NCI-H2081 treated with DMSO at 0.1 percent for 48 hours (cell line): ENCODE data around the gene IL1RAPL2.
"Not testable (repeated sequence)": the region's sequence is repeated elsewhere in the genome, so short reads cannot be mapped to it uniquely, and the experiment has no call there.

ENCODE experiments used
- DNase-seq: peaks from one replicate; lab custom pipeline; 2025; lab: John Stamatoyannopoulos, UW

The IL1RAPL2 gene

DNA sequence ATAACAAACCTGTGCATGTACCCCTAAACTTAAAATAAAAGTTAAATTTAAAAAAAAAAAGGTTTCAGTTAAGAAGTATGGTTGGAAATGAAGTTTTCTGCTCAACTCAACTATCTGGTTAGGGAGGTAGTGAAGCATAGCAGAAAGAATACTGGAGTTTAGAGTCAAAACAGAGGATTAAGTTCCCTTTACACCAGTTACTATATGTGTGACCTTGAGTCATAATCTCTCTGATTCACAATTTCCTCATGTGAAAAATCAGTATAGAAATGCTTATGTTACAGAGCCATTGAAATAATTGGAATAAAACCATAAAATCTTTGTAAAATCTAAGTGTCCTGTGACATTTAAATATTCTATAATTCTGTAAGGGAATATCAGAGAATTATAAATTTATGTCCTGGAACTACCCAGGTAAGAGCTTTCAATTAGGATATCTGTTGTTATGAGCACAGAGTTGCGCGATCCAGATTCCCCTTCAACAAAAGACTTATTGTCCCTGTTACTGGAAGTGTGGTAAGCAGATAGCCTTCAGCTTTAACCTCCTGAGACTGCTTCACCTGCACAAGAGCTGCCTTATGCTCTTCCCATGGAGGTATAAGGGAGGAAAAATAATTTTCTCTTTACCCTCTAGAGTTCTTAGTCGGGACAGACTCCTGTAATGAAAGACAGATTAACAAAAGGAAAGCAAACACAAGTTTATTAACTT is 1052.5 kb downstream of the IL1RAPL2 start:
- DNase-seq, result no peak

DNA sequence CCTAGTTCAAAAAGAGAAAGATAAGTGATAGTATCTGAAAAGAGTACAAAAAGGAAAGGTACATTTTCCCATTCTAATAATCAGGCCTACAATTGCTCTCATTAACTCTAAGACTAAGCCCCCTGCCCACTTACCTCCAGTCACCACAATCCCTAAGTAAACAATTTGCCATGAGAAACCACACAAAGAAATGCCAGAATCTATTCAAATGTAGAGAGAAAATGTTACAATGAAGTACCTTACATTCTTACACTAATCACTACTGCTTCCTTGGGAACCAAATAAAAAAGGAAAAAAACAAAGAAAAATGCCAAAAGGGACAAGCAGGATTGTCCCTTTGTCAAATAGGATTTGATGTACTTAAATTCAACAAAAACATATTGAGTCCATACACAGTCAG is 1068.2 kb downstream of the IL1RAPL2 start:
- DNase-seq, result no peak

DNA sequence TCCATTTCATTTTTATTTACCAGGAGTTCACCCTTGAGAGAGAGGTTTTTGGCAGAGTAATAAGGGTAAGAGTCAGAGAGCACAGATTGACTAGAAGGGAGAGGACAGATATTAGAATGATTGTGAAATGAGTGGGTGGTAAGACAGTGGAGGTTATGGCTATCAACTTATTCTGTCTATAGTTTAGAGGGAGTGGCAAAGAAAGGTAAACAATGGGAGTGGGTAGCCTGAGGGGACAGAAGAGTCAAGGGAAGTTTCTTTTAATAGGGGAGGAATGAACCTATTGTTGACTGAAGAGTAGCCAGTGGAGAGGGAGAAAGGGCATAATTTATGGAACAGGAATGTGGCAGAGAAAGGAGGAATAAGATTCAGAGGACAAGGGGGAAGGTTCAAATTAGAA is 1069.8 kb downstream of the IL1RAPL2 start:
- no peak for DNase-seq

DNA sequence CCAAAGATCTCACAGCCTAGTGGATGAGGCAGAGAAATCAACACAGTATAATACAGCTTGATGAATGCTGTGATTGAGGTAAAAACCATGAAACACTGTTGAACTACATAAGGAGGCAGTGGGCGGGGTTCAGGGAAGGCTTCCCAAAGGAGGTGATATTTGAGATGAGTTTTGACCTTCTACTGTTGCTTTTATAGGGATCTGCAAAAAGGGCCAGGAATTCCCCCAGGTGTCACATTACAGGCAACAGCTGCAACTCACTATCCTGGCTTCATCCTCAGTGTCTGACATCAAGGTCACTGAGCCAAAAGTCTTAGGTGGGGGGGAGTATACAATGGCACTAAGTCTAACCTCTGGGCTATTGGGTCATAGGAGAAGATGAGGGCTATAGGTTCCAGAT is 1070.7 kb downstream of the IL1RAPL2 start:
- no peak for DNase-seq

DNA sequence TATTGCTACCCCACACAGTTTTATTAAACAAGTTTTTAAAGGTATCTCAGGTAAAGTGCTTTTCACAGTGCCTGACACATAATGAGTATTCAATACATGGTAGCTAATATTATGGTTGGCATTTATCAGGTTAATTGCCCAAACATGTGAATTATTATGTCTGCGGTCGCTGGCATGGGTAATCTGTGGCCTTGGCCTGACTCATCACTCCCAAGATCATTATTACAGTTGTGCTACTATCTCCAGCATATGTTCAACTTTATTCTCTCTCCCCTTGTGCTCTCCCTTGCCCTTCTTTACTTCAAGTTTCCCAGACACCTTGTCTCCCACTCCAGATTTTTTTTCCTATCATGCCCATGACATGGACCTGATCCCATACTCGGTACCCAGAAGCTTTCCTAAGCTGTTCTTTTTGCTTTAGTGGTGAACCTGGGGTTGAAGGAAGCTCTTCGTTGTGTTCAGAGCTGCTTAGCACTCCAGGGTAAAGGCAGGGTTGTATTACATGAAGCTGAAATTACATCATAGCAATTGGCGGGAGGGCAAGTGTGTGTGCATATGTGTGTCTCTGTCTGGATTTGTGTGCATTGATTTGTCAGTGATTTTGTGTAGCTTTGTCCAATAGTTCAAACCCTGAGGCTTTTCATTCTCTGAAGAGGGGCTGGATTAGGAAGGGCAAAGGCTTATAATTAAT is 1079.8 kb downstream of the IL1RAPL2 start:
- no peak for DNase-seq

DNA sequence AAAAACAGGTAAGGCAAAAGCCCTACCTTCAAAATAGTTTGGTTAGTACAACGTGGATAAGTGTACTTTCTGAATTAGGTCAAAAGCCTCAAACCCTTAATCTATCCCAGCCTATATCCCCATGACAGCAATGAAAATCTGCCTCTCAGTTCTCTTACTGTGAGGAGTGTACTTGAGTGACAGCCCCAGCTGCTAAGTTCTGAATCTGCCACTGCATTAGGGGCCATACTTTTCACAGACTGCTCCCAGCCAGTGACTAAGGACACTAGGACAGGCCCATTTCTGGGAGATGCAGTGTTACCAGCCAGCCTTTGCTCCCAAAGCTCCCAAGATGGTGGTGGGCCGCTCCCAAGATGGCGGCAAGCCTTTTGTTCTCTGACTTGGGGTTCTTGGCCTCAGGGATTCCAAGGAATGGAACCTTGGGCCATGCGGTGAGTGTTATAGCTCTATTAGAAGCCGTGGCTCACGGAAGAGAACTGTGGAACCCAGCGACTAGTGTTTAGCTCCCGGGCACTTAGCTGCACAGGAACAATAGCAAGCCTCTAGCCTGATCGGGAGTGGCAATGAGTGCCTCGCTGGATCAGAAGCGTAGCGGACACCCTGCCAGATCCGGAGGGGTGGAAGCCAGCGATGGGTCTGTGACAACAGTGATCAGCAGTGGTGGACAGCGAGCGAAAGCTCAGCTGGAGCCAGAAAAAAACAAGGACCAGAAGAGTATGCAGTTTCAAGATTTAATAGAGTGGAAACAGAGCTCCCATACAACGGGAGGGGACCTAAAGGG is 1080.8 kb downstream of the IL1RAPL2 start:
- no peak for DNase-seq

DNA sequence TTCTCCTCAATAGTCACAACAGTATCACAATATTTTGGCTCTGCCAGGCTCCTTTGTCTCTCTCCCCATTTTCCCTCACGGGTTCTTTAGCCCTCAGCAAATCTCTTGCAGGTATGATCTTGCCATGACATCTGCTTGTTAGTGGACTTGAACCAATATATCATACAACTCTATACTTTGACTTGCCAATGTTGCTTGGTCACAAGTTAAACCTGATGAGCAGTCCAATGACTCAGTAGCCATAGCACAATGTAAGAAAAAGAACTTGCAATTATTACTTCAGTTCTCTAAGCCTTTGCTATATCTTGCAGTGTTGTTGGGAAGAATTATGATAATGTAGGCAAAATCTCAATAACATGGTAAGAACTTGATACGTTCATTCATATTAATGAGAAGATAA is 1081.8 kb downstream of the IL1RAPL2 start:
- DNase-seq, result no peak

DNA sequence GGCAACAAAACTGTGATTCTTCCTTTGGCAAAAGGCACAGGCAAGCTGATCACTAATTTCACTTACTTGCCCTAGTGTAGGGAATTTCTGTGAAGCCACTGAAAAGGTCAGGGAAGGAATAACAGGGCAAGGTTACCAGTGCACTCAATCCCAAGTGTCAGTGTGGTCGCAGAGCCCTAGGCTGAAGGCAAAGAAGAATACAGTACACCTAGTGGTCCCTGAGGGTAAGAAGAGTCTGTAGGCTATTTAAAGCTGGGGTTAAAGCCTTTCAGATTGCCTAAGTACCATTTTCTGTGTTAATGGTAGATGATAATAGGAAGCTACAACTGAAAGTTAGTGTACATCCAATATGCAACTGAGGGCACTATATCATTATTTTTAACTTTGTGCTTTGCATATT is 1082.7 kb downstream of the IL1RAPL2 start:
- no peak for DNase-seq

DNA sequence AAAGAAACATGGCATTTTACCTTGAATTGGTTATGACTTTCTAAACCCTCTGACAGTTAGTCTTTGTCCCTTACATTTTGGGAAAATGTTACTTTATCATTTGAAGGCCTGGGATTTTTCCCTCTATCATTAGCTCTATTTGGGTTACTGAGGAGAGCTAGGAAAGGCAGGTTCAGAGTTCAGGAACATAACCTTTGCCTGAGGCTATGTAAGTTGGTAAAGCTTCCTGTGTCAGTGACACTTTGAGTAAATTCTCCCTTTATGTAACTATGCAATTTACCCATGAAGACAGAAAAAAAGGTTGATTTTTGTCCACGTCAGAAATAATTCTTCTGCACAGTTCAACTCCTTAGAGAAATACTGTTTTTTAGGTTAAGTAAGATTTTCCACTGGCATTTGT is 1084.6 kb downstream of the IL1RAPL2 start:
- DNase-seq, result no peak

DNA sequence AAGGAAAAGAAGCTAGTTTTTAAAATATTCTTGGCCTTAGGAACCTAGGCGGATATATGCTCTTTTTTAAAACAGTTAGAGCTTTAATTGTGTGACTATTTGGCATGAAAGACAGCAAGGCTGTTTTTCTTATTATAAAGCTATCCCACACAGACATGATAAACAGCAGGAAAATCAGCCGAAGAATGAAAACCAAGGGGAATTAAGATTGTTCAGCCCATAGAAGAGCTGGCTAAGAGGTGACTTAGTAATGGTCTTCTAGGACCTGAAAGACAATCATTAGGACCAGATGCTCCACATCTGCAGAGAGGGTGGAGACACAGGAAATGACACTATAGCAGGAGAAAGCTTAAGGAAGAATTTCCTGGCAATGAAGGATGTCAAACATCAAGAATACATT is 1085.0 kb downstream of the IL1RAPL2 start:
- DNase-seq, result no peak

DNA sequence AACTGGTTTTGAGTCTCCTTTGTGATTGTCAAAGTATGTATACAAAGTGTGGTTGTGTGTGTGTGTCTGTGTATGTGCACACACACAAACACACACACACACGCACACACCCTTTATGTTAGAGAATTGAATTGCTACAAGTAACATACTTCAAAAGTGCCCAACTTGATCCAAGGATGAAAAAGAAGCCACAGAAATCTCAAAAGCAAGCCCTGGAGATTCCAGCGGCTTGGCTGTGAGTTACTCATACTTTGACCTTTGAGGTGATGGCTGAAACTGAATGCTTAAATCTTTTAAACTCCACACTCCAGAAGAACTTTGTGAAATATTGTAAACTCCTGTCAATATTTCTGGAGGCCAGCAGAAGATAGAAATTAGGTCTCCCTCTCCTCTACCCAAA is 1087.9 kb downstream of the IL1RAPL2 start:
- DNase-seq, result no peak

DNA sequence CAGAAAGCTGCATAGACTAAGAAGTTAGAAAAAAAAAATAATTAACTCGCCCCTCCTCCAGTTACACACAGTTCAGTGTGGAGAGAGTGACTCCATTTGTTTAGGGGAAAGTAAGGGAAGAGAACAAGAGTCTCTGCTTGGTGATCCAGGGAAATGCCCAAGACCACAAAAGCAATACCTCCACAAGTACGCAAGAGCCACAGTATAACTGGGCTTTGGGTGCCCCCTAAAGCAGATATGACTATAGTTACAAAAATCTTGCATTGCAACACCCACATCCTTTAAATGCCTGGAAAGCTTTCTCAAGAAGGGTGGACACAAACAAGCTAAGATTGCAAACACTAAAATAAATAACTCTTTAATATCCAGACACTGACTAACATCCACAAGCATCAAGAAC is 1092.1 kb downstream of the IL1RAPL2 start:
- no peak for DNase-seq

DNA sequence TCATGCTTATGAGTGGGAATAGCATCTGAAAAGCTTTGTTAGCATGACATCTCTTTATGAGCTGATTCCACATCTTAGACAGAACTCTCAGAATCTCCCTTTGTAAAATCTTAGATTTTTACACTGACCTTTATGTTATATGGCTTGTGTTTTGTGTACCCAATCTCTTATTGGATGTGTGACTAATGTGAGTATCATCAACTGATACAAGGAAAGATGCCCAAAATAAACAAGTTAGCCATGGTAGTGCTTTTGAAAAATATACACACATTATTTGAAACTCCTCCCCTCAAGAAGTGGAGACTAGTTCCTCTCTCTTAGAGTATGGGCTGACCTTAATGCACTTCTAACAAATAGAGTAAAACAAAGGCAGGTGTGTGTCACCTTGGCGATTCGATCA is 1096.2 kb downstream of the IL1RAPL2 start:
- no peak for DNase-seq

DNA sequence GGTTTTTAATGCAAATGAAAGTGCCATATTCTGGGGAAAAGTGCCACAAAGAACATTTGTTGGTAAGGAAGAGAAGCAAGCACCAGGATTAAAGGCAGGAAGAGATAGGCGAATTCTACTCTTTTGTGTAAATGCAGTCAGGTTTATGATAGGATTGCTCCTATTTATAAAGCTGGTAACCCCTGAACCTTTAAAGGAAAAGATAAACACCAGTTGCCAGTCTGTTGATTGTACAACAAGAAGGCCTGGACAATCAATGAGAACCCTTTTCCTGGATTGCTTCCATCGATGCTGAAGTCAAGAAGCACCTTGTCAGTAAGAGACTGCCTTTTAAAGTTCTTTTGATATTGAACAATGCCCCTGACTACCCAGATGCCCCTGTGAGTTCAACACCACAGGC is 1098.2 kb downstream of the IL1RAPL2 start:
- DNase-seq, result no peak

DNA sequence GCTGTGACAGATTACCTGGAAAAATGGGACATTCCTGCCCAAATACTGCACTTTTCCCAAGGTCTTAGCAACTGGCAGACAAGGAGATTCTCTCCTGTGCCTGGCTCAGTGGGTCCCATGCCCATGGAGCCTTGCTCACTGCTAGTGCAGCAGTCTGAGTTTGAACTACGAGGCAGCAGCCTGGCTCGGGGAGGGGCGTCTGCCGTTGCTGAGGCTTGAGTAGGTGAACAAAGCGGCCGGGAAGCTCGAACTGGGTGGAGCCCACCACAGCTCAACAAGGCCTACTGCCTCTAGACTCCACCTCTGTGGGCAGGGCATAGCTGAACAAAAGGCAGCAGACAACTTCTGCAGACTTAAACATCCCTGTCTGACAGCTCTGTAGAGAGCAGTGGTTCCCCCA is 1118.3 kb downstream of the IL1RAPL2 start:
- DNase-seq, result not testable (repeated sequence)

DNA sequence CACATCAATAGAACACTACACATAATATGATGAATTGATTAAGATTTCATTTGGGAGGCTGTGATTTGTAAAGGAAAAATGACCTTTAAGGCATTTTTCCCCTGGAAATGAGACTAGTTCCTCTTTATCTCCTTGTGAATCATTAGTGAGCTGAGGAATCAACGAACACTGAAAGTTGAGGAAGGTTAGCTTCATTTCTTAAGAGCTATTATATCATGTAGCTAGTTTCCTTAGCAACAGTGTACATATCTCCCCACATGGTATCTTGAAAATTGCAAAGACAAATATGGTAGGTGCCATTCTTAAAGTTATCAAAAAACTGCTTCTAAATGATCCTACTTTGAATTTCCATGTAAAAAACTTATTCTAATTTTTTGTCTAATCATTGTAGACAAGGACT is 1128.8 kb downstream of the IL1RAPL2 start:
- no peak for DNase-seq

DNA sequence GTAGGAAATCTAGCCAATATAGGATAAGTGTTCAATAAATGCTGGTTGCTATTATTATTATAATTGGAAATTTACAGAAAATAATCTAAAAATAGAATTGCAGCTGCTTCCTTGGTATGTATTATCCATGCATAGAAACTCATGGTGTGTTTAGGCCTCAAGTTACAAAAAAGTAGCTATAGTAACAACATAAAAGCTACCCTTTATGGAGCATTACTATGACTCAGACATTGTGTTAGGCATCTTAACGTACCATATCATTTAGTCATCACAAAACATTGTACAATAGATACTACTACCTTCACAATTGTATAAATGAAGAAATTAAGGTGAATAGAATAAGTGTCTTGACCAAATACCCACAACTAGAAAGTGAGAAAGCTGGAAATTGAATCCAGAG is 1129.5 kb downstream of the IL1RAPL2 start:
- no peak for DNase-seq

DNA sequence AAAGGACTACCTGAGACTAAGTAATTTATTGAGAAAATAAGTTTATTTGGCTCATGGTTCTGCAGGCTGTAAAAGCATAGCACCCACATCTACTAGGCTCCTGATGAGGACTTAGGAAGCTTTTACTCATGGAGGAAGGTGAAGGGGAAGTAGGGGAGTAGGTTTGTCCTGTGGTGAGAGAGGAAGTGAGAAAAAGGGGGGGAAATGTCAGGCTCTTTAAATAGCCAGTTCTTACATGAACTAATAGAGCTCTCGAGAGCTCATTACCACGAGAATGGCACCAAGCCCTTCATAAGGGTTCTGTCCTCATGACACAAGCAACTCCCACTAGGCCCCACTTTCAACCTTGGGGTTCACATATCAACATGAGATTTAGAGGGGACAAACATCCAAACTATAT is 1130.9 kb downstream of the IL1RAPL2 start:
- no peak for DNase-seq

DNA sequence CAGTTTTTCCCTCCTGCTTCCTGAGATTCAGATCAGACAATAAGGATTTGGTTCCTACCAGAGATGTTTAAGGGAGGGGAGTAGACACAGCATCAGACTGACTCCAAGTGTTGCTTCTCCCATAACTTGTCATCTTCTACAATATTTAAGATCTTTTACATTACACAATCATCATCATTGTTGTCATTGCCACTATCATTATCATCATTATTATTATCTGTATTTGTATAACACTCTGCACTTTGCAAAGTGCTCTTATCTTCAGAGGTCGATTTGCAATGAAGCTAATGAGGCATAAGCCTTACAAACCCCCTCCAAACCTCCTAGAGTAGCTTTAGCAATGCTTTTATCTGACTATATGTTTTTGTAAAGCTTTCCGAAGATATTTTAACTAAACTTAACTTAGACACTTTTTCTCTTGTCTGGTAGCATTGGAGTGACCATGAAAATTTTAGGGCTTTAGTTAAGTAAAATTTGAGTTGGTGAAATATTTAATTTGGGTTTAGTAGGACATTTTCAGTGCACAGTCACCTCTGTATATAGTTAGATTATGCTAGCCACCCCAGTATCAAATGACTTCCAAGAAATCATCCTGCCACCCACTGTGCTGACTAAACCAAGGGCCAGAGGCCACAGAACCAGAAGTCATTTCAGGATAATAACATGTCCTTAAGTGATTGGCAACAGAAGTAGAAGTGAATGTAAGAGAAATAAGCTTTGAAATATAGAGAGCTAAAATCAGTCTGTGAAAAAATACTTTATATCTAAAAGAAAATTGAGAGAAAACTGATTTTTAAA is 1132.2 kb downstream of the IL1RAPL2 start:
- DNase-seq, result no peak

DNA sequence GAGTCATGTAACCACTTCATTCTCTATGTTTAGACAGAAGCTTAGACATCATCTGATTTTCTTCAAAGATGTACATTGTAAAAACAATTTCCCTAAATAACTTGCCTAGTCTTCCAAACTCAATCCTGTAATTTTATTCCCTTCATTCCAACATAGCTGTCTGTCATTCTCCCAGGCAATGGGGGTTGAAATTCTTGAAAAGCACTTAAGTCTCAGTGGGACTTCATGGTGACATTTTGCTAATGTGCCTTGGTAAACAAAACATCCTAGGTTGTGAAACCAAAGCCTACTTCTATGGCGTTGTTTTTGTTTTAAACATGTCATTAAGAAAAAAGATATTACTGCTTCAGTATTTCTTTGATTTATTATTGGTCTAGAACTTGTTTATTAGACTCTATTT is 1134.3 kb downstream of the IL1RAPL2 start:
- no peak for DNase-seq

DNA sequence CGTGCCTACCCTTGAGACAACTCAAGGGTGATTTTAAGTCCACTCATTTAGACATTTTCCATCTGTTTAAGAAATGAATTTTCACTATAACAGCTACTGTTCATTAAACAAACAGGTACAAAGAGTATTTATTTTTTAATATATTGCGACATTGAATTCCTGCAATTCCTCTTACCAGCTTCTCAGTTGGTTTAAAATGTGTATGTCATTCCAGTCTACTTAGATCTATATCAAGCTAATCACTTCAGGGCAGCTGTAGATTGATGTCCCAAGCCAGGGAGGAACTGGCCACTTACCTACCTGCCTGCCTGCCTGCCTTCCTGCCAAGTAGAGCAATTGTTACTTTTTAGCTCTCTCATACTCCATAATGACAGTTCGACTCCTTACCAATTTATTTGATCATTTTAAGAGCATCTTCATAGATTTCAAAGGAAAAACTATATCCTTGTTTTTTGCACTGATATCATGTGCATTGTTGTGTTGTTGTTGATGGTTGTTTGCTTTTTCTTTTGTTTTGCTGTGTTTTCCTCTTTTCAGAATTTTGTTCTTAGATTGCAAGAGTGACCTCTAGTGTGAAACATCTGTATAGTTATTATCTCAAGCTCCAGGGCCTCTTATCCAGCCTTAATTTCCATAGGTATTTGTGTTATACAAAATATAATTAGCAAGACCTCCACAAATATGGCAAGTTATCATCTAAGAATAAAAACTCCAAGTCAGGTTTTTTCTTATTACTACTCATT is 1135.5 kb downstream of the IL1RAPL2 start:
- no peak for DNase-seq

DNA sequence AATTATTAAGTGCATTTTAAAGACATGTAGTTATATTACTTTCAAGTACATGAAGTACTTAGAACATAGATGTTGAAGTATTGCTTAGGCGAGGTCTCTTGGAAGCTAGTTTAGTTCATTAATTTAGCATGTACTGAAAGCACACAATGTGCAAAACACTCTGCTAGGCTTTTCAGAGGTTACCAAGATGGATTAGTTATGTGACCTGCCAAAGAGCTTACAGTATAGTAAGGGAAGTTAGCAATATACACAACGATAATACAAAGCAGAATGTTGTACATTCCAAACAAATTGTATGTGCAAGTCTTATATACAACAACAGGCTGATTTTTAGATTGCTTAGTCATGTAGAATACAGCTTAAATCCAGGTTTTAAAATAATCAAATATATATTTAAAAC is 1137.9 kb downstream of the IL1RAPL2 start:
- DNase-seq, result no peak
